KMS-11 (cell line): ENCODE data around the gene CHST11.

Experiments used
- H2AFZ ChIP-seq: fragments of 200-600 bp; sonication (generic); 2 replicates; pipeline ENCODE4 v1.6.1; 2016; ENCODE audit warnings: antibody characterized with exemption, mixed run types, low read depth
- H3K27ac ChIP-seq: fragments of 200-600 bp; sonication (generic); 2 replicates; pipeline ENCODE4 v1.6.1; 2016; ENCODE audit warnings: mild to moderate bottlenecking, mixed run types
- H3K27me3 ChIP-seq: fragments of 200-600 bp; sonication (generic); 2 replicates; pipeline ENCODE4 v1.6.1; 2017; ENCODE audit warnings: mild to moderate bottlenecking, low read depth, mixed run types, moderate library complexity; ENCODE audit not compliant: insufficient read depth
- H3K36me3 ChIP-seq: fragments of 200-600 bp; sonication (generic); 2 replicates; pipeline ENCODE4 v1.6.1; 2017; ENCODE audit warnings: mild to moderate bottlenecking, mixed run types; ENCODE audit not compliant: insufficient read depth
- H3K4me1 ChIP-seq: fragments of 200-600 bp; sonication (generic); 2 replicates; pipeline ENCODE4 v1.6.1; 2016; ENCODE audit warnings: mild to moderate bottlenecking, low read depth, mixed run types; ENCODE audit not compliant: poor library complexity, severe bottlenecking
- H3K4me2 ChIP-seq: fragments of 200-600 bp; sonication (generic); 2 replicates; pipeline ENCODE4 v1.7.0; 2016; ENCODE audit warnings: mild to moderate bottlenecking, mixed run types
- H3K4me3 ChIP-seq: fragments of 200-600 bp; sonication (generic); IDR thresholded peaks from 2 replicates; pipeline ENCODE4 v1.6.1; 2017; ENCODE audit warnings: low read depth, low read length, mixed read lengths; ENCODE audit not compliant: insufficient read depth
- H3K79me2 ChIP-seq: fragments of 200-600 bp; sonication (generic); 2 replicates; pipeline ENCODE4 v1.6.1; 2016; ENCODE audit warnings: low read depth, mixed run types; ENCODE audit not compliant: insufficient read depth
- H3K9ac ChIP-seq: fragments of 200-600 bp; sonication (generic); 2 replicates; pipeline ENCODE4 v1.6.1; 2016; ENCODE audit warnings: mild to moderate bottlenecking, mixed run types
- H4K20me1 ChIP-seq: fragments of 200-600 bp; sonication (generic); 2 replicates; pipeline ENCODE4 v1.6.1; 2016; ENCODE audit warnings: mild to moderate bottlenecking, mixed run types; ENCODE audit not compliant: insufficient read depth
- TF ChIP-seq, protein P1 (sequence below): fragments of 200-600 bp; sonication (generic); conservative IDR thresholded peaks from 2 replicates; pipeline ENCODE4 v1.6.1; 2017; ENCODE audit warnings: low read depth, mild to moderate bottlenecking, antibody characterized with exemption, low read length, moderate library complexity, mixed read lengths

The CHST11 gene

DNA sequence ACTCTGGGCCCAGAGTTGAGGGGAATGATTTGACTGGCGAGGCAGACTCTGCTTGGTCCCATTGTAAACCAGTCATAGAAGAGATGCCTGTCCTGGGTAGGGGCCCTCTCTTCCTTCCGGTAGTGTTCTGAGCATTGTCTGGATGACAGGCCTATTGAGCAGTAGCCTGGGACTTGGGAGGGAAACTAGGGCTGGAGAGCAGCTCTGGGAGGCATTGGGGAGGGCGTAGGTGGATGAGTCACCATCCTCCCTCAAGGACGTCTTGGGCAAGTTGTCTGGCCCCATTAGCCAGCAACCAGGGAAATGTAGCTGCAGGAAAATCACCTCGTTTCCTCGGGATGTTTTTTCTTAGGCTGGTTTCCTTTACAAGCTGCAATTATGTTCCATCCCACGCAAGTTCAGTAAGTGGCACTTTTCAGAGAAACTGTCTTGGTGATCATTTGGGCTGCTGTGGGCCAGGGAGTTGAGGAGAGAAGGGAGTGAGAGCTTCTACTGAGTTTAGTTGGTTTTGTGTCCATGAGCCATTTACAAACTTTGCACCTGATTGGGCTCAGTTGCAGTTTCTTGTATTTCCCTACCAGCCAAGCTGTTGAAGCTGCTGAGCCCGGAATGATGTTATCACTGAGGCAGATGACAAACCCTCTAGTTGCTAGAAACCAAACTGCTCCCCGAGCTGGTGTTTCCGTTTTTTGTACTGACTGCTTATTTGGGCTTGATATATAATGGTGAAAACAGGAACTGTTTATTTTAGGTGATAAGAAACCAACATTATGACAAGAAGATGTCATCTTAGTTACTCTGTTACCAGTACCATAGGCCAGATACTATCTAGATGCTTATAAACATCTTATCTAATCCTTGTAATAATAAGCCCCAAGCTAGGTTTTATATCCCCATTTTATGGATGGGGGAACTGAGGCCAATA, 147.6 kb downstream of the CHST11 start:
- no peak overlapping the region for H3K4me2 ChIP-seq
- no peak overlapping the region for H3K9ac ChIP-seq
- no peaks in the 10 kb centered on the region for H3K36me3 ChIP-seq
- no peak overlapping the region for H2AFZ ChIP-seq
- no peaks in the 10 kb centered on the region for H3K27me3 ChIP-seq
- H3K79me2 ChIP-seq, result no peaks in the 10 kb centered on the region
- no peak overlapping the region for H3K27ac ChIP-seq
- no peak overlapping the region for H3K4me3 ChIP-seq
- TF ChIP-seq, protein P1, sequence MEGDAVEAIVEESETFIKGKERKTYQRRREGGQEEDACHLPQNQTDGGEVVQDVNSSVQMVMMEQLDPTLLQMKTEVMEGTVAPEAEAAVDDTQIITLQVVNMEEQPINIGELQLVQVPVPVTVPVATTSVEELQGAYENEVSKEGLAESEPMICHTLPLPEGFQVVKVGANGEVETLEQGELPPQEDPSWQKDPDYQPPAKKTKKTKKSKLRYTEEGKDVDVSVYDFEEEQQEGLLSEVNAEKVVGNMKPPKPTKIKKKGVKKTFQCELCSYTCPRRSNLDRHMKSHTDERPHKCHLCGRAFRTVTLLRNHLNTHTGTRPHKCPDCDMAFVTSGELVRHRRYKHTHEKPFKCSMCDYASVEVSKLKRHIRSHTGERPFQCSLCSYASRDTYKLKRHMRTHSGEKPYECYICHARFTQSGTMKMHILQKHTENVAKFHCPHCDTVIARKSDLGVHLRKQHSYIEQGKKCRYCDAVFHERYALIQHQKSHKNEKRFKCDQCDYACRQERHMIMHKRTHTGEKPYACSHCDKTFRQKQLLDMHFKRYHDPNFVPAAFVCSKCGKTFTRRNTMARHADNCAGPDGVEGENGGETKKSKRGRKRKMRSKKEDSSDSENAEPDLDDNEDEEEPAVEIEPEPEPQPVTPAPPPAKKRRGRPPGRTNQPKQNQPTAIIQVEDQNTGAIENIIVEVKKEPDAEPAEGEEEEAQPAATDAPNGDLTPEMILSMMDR, result no peak
- H3K4me1 ChIP-seq, result no peaks in the 10 kb centered on the region
- H4K20me1 ChIP-seq, result no peaks in the 10 kb centered on the region

GRCh38 chr12:104604995-104605675, 148.4 kb downstream of the CHST11 start:
- H3K27ac ChIP-seq, result no peak overlapping the region
- H2AFZ ChIP-seq, result no peak overlapping the region
- no peak overlapping the region for H3K4me3 ChIP-seq
- H3K36me3 ChIP-seq, result no peaks in the 10 kb centered on the region
- no peak overlapping the region for H3K4me2 ChIP-seq
- H3K27me3 ChIP-seq, result no peaks in the 10 kb centered on the region
- H3K79me2 ChIP-seq, result no peaks in the 10 kb centered on the region
- no peak overlapping the region for H3K9ac ChIP-seq
- TF ChIP-seq, protein P1, result no peak
- H4K20me1 ChIP-seq, result no peaks in the 10 kb centered on the region
- no peaks in the 10 kb centered on the region for H3K4me1 ChIP-seq

GRCh38 chr12:104605685-104606084, 148.9 kb downstream of the CHST11 start:
- no peaks in the 10 kb centered on the region for H3K36me3 ChIP-seq
- no peaks in the 10 kb centered on the region for H3K4me1 ChIP-seq
- H3K79me2 ChIP-seq, result no peaks in the 10 kb centered on the region
- H3K27me3 ChIP-seq, result no peaks in the 10 kb centered on the region
- no peak overlapping the region for H3K4me2 ChIP-seq
- H2AFZ ChIP-seq, result no peak overlapping the region
- TF ChIP-seq, protein P1, result no peak
- H3K4me3 ChIP-seq, result no peak overlapping the region
- no peak overlapping the region for H3K27ac ChIP-seq
- H4K20me1 ChIP-seq, result no peaks in the 10 kb centered on the region
- no peak overlapping the region for H3K9ac ChIP-seq

GRCh38 chr12:104608998-104609397, 152.2 kb downstream of the CHST11 start:
- Histone ChIP-seq H4K20me1 (no peaks in the 10 kb centered on the region), H3K4me2 (no peak overlapping the region), H3K79me2 (no peaks in the 10 kb centered on the region), H3K9ac (no peak overlapping the region), H3K4me3 (no peak overlapping the region), H2AFZ (no peak overlapping the region), H3K27me3 (no peaks in the 10 kb centered on the region), H3K36me3 (no peaks in the 10 kb centered on the region), H3K4me1 (no peaks in the 10 kb centered on the region), H3K27ac (no peak overlapping the region)
- TF ChIP-seq, protein P1, result no peak
